Measurements from ENCODE around the gene RNF166. TPM values are rescaled to one million over a fixed set of nuclear protein-coding genes. Genes with fewer than 3 reads are reported as not detected.

The RNF166 gene
- total RNA-seq, 2 experiments from 2014 or later: 334 to 355 TPM

- Histone ChIP-seq H3K4me1 (ENCODE audit: insufficient read depth, low read length) (peaks cover 3% of the 10 kb centered on the region), H3K36me3 (ENCODE audit: insufficient read depth, low read length) (peaks cover 89% of the 10 kb centered on the region), H3K27me3 (ENCODE audit: control insufficient read depth in 1 of 2, insufficient read depth in 2 of 2, low read length in 2 of 2) (no peaks in the 10 kb centered on the region), H3K27ac (ENCODE audit: low read depth in 1 of 2, low read length in 2 of 2) (no peak overlapping the region), H3K4me3 (ENCODE audit: low read length) (no peak overlapping the region), H3K9me3 (ENCODE audit: control insufficient read depth in 1 of 2, insufficient read depth in 1 of 2, low read length in 2 of 2) (no peaks in the 10 kb centered on the region)
- H3K36me3 Mint-ChIP-seq (ENCODE audit: low read depth): peaks cover 16% of the 10 kb centered on the region
- H3K27ac Mint-ChIP-seq: no peak overlapping the region
- no peak for DNase-seq
- TF ChIP-seq, protein P1, sequence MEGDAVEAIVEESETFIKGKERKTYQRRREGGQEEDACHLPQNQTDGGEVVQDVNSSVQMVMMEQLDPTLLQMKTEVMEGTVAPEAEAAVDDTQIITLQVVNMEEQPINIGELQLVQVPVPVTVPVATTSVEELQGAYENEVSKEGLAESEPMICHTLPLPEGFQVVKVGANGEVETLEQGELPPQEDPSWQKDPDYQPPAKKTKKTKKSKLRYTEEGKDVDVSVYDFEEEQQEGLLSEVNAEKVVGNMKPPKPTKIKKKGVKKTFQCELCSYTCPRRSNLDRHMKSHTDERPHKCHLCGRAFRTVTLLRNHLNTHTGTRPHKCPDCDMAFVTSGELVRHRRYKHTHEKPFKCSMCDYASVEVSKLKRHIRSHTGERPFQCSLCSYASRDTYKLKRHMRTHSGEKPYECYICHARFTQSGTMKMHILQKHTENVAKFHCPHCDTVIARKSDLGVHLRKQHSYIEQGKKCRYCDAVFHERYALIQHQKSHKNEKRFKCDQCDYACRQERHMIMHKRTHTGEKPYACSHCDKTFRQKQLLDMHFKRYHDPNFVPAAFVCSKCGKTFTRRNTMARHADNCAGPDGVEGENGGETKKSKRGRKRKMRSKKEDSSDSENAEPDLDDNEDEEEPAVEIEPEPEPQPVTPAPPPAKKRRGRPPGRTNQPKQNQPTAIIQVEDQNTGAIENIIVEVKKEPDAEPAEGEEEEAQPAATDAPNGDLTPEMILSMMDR (IDR thresholded peaks at IDR 0.05): no peak
- ChIA-PET POLR2A (no interaction called here), CTCF (no interaction called here)
- no peaks in the 10 kb centered on the region for H3K27me3 Mint-ChIP-seq
- intact Hi-C loops (cut with DNase I, micrococcal nuclease): no loop called here
- no peak for ATAC-seq (ENCODE audit: poor library complexity)
- H3K4me3 Mint-ChIP-seq: no peak overlapping the region
- H3K9me3 Mint-ChIP-seq: no peaks in the 10 kb centered on the region
- no peaks in the 10 kb centered on the region for H3K4me1 Mint-ChIP-seq (ENCODE audit: low read depth)
Observed at GRCh38 chr16:88723911-88724310, 17.7 kb upstream of the RNF166 start.

DNA sequence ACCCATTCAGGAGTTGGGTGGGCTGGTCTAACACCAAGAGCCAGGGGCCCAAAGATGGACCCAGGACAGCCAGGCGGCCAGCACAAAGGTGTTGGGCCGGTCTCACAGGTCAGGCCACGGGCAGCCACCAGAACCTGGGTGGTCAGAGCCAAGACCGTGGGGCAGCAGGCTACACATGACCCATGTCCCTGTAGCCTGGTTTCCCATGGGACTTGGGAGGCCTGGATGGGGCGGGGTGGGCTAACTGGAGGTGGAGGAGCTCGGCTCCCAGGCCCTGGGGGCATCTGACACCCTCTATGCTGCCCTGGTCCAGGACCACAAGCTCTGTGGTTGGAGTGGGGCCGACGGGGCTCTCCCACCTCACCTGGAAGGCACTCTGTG, 17.3 kb upstream of the RNF166 start:
- TF ChIP-seq, protein P1 (IDR thresholded peaks at IDR 0.05): no peak
- intact Hi-C loops (cut with DNase I, micrococcal nuclease): no loop called here
- Histone ChIP-seq H3K9me3 (ENCODE audit: control insufficient read depth in 1 of 2, insufficient read depth in 1 of 2, low read length in 2 of 2) (no peaks in the 10 kb centered on the region), H3K4me3 (ENCODE audit: low read length) (no peak overlapping the region), H3K27ac (ENCODE audit: low read depth in 1 of 2, low read length in 2 of 2) (no peak overlapping the region), H3K36me3 (ENCODE audit: insufficient read depth, low read length) (peaks cover 91% of the 10 kb centered on the region), H3K4me1 (ENCODE audit: insufficient read depth, low read length) (peaks cover 7% of the 10 kb centered on the region), H3K27me3 (ENCODE audit: control insufficient read depth in 1 of 2, insufficient read depth in 2 of 2, low read length in 2 of 2) (no peaks in the 10 kb centered on the region)
- no peak overlapping the region for H3K4me3 Mint-ChIP-seq
- H3K4me1 Mint-ChIP-seq (ENCODE audit: low read depth): no peaks in the 10 kb centered on the region
- peaks cover 21% of the 10 kb centered on the region for H3K36me3 Mint-ChIP-seq (ENCODE audit: low read depth)
- no peak for ATAC-seq (ENCODE audit: poor library complexity)
- no peaks in the 10 kb centered on the region for H3K27me3 Mint-ChIP-seq
- CTCF ChIA-PET: no interaction called here
- H3K9me3 Mint-ChIP-seq: no peaks in the 10 kb centered on the region
- POLR2A ChIA-PET: no interaction called here
- DNase-seq: no peak
- no peak overlapping the region for H3K27ac Mint-ChIP-seq

DNA sequence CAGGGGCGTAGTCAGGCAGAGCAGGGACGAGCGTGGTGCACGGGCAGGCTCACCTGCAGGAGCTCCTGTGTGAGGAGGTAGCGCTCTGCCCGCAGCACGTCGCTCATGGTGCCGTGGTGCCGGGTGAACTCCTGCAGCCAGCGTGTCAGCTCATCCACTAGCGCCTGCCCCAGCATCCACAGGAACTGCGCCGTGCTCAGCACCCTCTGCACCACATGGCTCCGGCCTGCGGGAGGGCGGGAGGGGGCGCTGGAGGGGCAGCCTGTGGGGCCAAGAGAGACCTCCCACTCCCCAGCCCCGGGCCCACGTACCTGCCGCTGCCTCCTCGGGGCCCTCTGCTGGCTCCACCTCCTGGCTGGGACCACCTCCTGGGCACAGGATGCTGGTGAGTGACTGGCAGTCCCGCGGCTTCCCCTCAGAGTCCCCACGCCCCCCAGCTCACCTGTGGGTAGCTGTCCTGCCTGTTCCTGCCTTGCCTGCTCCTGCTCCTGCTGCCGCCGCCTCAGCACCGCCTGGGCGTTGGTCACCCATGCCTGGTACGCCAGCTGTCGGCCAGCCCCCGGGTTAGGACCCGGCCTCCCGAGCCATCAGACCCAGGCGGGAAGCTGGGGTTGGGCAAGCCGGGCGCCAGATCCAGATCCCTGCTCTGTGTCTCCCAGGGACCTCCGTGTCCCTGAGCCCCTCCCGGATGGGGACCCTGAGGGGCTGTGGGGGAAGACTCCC, 16.7 kb upstream of the RNF166 start:
- ChIA-PET POLR2A (interaction anchor here (1.1 kb wide), 1 partner anchor 18 kb away, joined by 3 read pairs; no protein-coding TSS in a partner anchor), CTCF (no interaction called here)
- peaks cover 26% of the 10 kb centered on the region for H3K36me3 Mint-ChIP-seq (ENCODE audit: low read depth)
- intact Hi-C loops (cut with DNase I, micrococcal nuclease): no loop called here
- H3K27me3 Mint-ChIP-seq: no peaks in the 10 kb centered on the region
- H3K9me3 ChIP-seq (ENCODE audit: control insufficient read depth in 1 of 2, insufficient read depth in 1 of 2, low read length in 2 of 2): no peaks in the 10 kb centered on the region
- TF ChIP-seq, protein P1 (IDR thresholded peaks at IDR 0.05): no peak
- H3K27ac Mint-ChIP-seq: no peak overlapping the region
- DNase-seq (no peak), ATAC-seq (ENCODE audit: poor library complexity) (no peak)
- H3K27ac ChIP-seq (ENCODE audit: low read depth in 1 of 2, low read length in 2 of 2): no peak overlapping the region
- no peak overlapping the region for H3K4me3 Mint-ChIP-seq
- H3K27me3 ChIP-seq (ENCODE audit: control insufficient read depth in 1 of 2, insufficient read depth in 2 of 2, low read length in 2 of 2): no peaks in the 10 kb centered on the region
- peaks cover 9% of the 10 kb centered on the region for H3K4me1 ChIP-seq (ENCODE audit: insufficient read depth, low read length)
- H3K9me3 Mint-ChIP-seq: no peaks in the 10 kb centered on the region
- no peaks in the 10 kb centered on the region for H3K4me1 Mint-ChIP-seq (ENCODE audit: low read depth)
- H3K4me3 ChIP-seq (ENCODE audit: low read length): no peak overlapping the region
- H3K36me3 ChIP-seq (ENCODE audit: insufficient read depth, low read length): peaks cover 95% of the 10 kb centered on the region

All from CD4-positive, alpha-beta T cell (primary cell).